Natural killer cell treated with Interleukin-12 subunit alpha and Interleukin-12 subunit beta and Interleukin-15 and Interleukin-18, amount 100 ng/mL, for 72 hours (primary cell): Measurements from ENCODE around the gene ASB14. TPM values are rescaled to one million over a fixed set of nuclear protein-coding genes. Genes with fewer than 3 reads are reported as not detected.

Experiments used
- ATAC-seq, 2 donors: fragments of 150-1000 bp; cut with Tn5 transposase in 1 of 2; sonication (Bioruptor Pico), chemical (Tn5 transposase) in 1 of 2; 2 replicates each; pipeline ENCODE4 v1.10.0; 2021
- DNase-seq: peaks from one replicate; pipeline ENCODE4 v3.0.0; 2022; ENCODE audit warnings: low spot score
- H3K27ac Mint-ChIP-seq, 2 donors: 1 replicate in 1 of 2; 2 replicates in 1 of 2; pipeline ENCODE4 v1.8.0; 2022; ENCODE audit warnings: mixed read lengths in 2 of 2, mild to moderate bottlenecking in 1 of 2, moderate library complexity in 1 of 2
- H3K27me3 Mint-ChIP-seq, 2 donors: 1 replicate in 1 of 2; 2 replicates in 1 of 2; pipeline ENCODE4 v1.8.0; 2022; ENCODE audit warnings: mixed read lengths in 2 of 2
- H3K36me3 Mint-ChIP-seq: one replicate; pipeline ENCODE4 v1.8.0; 2022; ENCODE audit warnings: mixed read lengths
- H3K4me1 Mint-ChIP-seq, 2 donors: 1 replicate in 1 of 2; 2 replicates in 1 of 2; pipeline ENCODE4 v1.8.0; 2022; ENCODE audit warnings: low read depth in 2 of 2, mixed read lengths in 2 of 2, mild to moderate bottlenecking in 1 of 2
- H3K4me3 Mint-ChIP-seq: one replicate; pipeline ENCODE4 v1.8.0; 2022; ENCODE audit warnings: mixed read lengths
- H3K9me3 Mint-ChIP-seq: 2 replicates; pipeline ENCODE4 v1.8.0; 2022; ENCODE audit warnings: mixed read lengths
- total RNA-seq, 2 donors: library from RNA; stranded (reverse); gene quantifications; one replicate each; pipeline ENCODE4 v1.2.3, GENCODE V29; 2022

ASB14 gene
- total RNA-seq, 2 donors from 2014 or later, result not detected

- Mint-ChIP-seq H3K4me3 (no peak overlapping the region), H3K9me3 (no peaks in the 10 kb centered on the region), H3K4me1 (no peaks in the 10 kb centered on the region), H3K36me3 (no peaks in the 10 kb centered on the region), H3K27me3 (peaks cover 8 to 14% of the 10 kb centered on the region in 2 donors), H3K27ac (no peak overlapping the region)
- DNase-seq (no peak), ATAC-seq (no peak)
Measured at GRCh38 chr3:57283334-57283733, 9.2 kb downstream of the ASB14 start.

GRCh38 chr3:57281715-57282114 lies 10.8 kb downstream of the ASB14 start:
- ATAC-seq, result no peak
- H3K27ac Mint-ChIP-seq, result no peak overlapping the region

GRCh38 chr3:57279685-57280084 lies 12.8 kb downstream of the ASB14 start:
- no peak for ATAC-seq
- no peak overlapping the region for H3K27ac Mint-ChIP-seq
- no peaks in the 10 kb centered on the region for H3K4me1 Mint-ChIP-seq
- H3K27me3 Mint-ChIP-seq, result no peaks in the 10 kb centered on the region
- no peaks in the 10 kb centered on the region for H3K9me3 Mint-ChIP-seq
- no peak overlapping the region for H3K4me3 Mint-ChIP-seq
- no peaks in the 10 kb centered on the region for H3K36me3 Mint-ChIP-seq
- no peak for DNase-seq

More at GRCh38 chr3:57281715-57282114, 10.8 kb downstream of the ASB14 start:
- DNase-seq, result no peak
- no peaks in the 10 kb centered on the region for H3K36me3 Mint-ChIP-seq
- H3K27me3 Mint-ChIP-seq, result peaks cover under 1 to 4% of the 10 kb centered on the region in 2 donors
- no peaks in the 10 kb centered on the region for H3K4me1 Mint-ChIP-seq
- H3K4me3 Mint-ChIP-seq, result no peak overlapping the region
- H3K9me3 Mint-ChIP-seq, result no peaks in the 10 kb centered on the region

GRCh38 chr3:57278237-57278636 lies 14.2 kb downstream of the ASB14 start:
- Mint-ChIP-seq H3K4me1 (no peaks in the 10 kb centered on the region), H3K36me3 (no peaks in the 10 kb centered on the region), H3K27me3 (no peaks in the 10 kb centered on the region), H3K27ac (no peak overlapping the region), H3K4me3 (no peak overlapping the region), H3K9me3 (no peaks in the 10 kb centered on the region)
- DNase-seq (no peak), ATAC-seq (no peak)

GRCh38 chr3:57275393-57275792 lies 17.1 kb downstream of the ASB14 start:
- Mint-ChIP-seq H3K27me3 (no peaks in the 10 kb centered on the region), H3K36me3 (no peaks in the 10 kb centered on the region), H3K4me1 (no peaks in the 10 kb centered on the region), H3K9me3 (no peaks in the 10 kb centered on the region), H3K27ac (no peak overlapping the region), H3K4me3 (no peak overlapping the region)
- no peak for ATAC-seq
- no peak for DNase-seq

GRCh38 chr3:57274845-57275244 lies 17.6 kb downstream of the ASB14 start:
- Mint-ChIP-seq H3K27me3 (no peaks in the 10 kb centered on the region), H3K9me3 (no peaks in the 10 kb centered on the region), H3K4me3 (no peak overlapping the region), H3K36me3 (no peaks in the 10 kb centered on the region), H3K27ac (no peak overlapping the region), H3K4me1 (no peaks in the 10 kb centered on the region)
- DNase-seq (no peak), ATAC-seq (no peak)

GRCh38 chr3:57268416-57268815 lies 24.1 kb downstream of the ASB14 start:
- Mint-ChIP-seq H3K4me3 (no peak overlapping the region), H3K9me3 (peaks cover 6% of the 10 kb centered on the region), H3K4me1 (peaks cover 0 to 7% of the 10 kb centered on the region in 2 donors), H3K27me3 (no peaks in the 10 kb centered on the region), H3K36me3 (peaks cover 38% of the 10 kb centered on the region), H3K27ac (no peak overlapping the region)
- DNase-seq (no peak), ATAC-seq (no peak)

- no peaks in the 10 kb centered on the region for H3K27me3 Mint-ChIP-seq
- peaks cover 55% of the 10 kb centered on the region for H3K36me3 Mint-ChIP-seq
- peaks cover 6% of the 10 kb centered on the region for H3K9me3 Mint-ChIP-seq
- no peak for ATAC-seq
- DNase-seq, result no peak
- no peak overlapping the region for H3K27ac Mint-ChIP-seq
- H3K4me1 Mint-ChIP-seq, result peaks cover 0 to 7% of the 10 kb centered on the region in 2 donors
- H3K4me3 Mint-ChIP-seq, result no peak overlapping the region
Measured at GRCh38 chr3:57261929-57262328, 30.6 kb downstream of the ASB14 start.

- Mint-ChIP-seq H3K4me3 (no peak overlapping the region), H3K27me3 (no peaks in the 10 kb centered on the region), H3K36me3 (peaks cover 47% of the 10 kb centered on the region), H3K27ac (no peak overlapping the region), H3K4me1 (peaks cover 0 to 6% of the 10 kb centered on the region in 2 donors), H3K9me3 (peaks cover 5% of the 10 kb centered on the region)
- no peak for ATAC-seq
- no peak for DNase-seq
Measured at GRCh38 chr3:57261119-57261518, 31.4 kb downstream of the ASB14 start.

GRCh38 chr3:57257678-57258077 lies 34.8 kb downstream of the ASB14 start:
- H3K36me3 Mint-ChIP-seq, result peaks cover 28% of the 10 kb centered on the region
- ATAC-seq (no peak), DNase-seq (no peak)
- no peaks in the 10 kb centered on the region for H3K4me1 Mint-ChIP-seq
- no peak overlapping the region for H3K27ac Mint-ChIP-seq
- no peaks in the 10 kb centered on the region for H3K27me3 Mint-ChIP-seq
- no peaks in the 10 kb centered on the region for H3K9me3 Mint-ChIP-seq
- H3K4me3 Mint-ChIP-seq, result no peak overlapping the region

- no peak overlapping the region for H3K4me3 Mint-ChIP-seq
- H3K27ac Mint-ChIP-seq, result no peak overlapping the region
- H3K4me1 Mint-ChIP-seq, result no peaks in the 10 kb centered on the region
- no peaks in the 10 kb centered on the region for H3K27me3 Mint-ChIP-seq
- H3K9me3 Mint-ChIP-seq, result no peaks in the 10 kb centered on the region
- ATAC-seq (no peak), DNase-seq (no peak)
- peaks cover 21% of the 10 kb centered on the region for H3K36me3 Mint-ChIP-seq
Measured at GRCh38 chr3:57256844-57257243, 35.6 kb downstream of the ASB14 start.

- ATAC-seq (no peak), DNase-seq (no peak)
- Mint-ChIP-seq H3K4me1 (no peaks in the 10 kb centered on the region), H3K27me3 (no peaks in the 10 kb centered on the region), H3K4me3 (no peak overlapping the region), H3K27ac (no peak overlapping the region), H3K36me3 (peaks cover 12% of the 10 kb centered on the region), H3K9me3 (no peaks in the 10 kb centered on the region)
Measured at GRCh38 chr3:57252404-57252803, 40.1 kb downstream of the ASB14 start.

GRCh38 chr3:57244946-57245345 lies 47.5 kb downstream of the ASB14 start:
- Mint-ChIP-seq H3K27ac (no peak overlapping the region), H3K36me3 (peaks cover 25% of the 10 kb centered on the region)
- no peak for ATAC-seq

GRCh38 chr3:57234613-57235575 lies 57.6 kb downstream of the ASB14 start:
- H3K27me3 Mint-ChIP-seq, result no peaks in the 10 kb centered on the region
- no peak overlapping the region for H3K4me3 Mint-ChIP-seq
- H3K36me3 Mint-ChIP-seq, result peaks cover 11% of the 10 kb centered on the region
- no peaks in the 10 kb centered on the region for H3K9me3 Mint-ChIP-seq
- no peak overlapping the region for H3K27ac Mint-ChIP-seq
- H3K4me1 Mint-ChIP-seq, result peaks cover 0 to 5% of the 10 kb centered on the region in 2 donors
- DNase-seq (no peak), ATAC-seq (no peak)

More at GRCh38 chr3:57244946-57245345, 47.5 kb downstream of the ASB14 start:
- H3K4me1 Mint-ChIP-seq, result no peaks in the 10 kb centered on the region
- no peak for DNase-seq
- H3K9me3 Mint-ChIP-seq, result no peaks in the 10 kb centered on the region
- H3K4me3 Mint-ChIP-seq, result no peak overlapping the region
- H3K27me3 Mint-ChIP-seq, result no peaks in the 10 kb centered on the region
